Neural cell (in vitro differentiated cells): ENCODE measurements around the gene RAPGEF2.

Experiments
- CTCF ChIP-seq: fragments of 450-650 bp; IDR thresholded peaks from 2 replicates; pipeline ENCODE4 v1.5.1; 2014; ENCODE audit warnings: antibody characterized with exemption, mild to moderate bottlenecking, moderate library complexity; ENCODE audit not compliant: poor library complexity, severe bottlenecking
- EZH2 ChIP-seq: fragments of 200-600, 300-800 bp; shearing (Covaris generic), sonication (generic); IDR thresholded peaks from 2 replicates; pipeline ENCODE4 v1.6.1; 2014; ENCODE audit warnings: antibody characterized with exemption, low read length, borderline replicate concordance, mild to moderate bottlenecking; ENCODE audit not compliant: insufficient read depth, poor library complexity, severe bottlenecking
- MXI1 ChIP-seq: fragments of 450-650 bp; conservative IDR thresholded peaks from 2 replicates; pipeline ENCODE4 v1.6.1; 2014; ENCODE audit warnings: antibody characterized with exemption, mild to moderate bottlenecking; ENCODE audit not compliant: poor library complexity, severe bottlenecking
- POLR2AphosphoS5 ChIP-seq: IDR thresholded peaks from 2 replicates; pipeline ENCODE4 v1.6.1; 2012
- RAD21 ChIP-seq: fragments of 450-650 bp; conservative IDR thresholded peaks from 2 replicates; pipeline ENCODE4 v1.6.1; 2014; ENCODE audit warnings: antibody characterized with exemption, mild to moderate bottlenecking, moderate library complexity

GRCh38 chr4:159342374-159342773, 239.5 kb downstream of the RAPGEF2 start:
- TF ChIP-seq CTCF (no peak), EZH2 (no peak), MXI1 (no peak), POLR2AphosphoS5 (no peak), RAD21 (no peak)
